Loucy (cell line): ENCODE measurements around the gene BTBD16.

Experiments used
- EZH2phosphoT487 ChIP-seq: fragments of 200-600 bp; IDR thresholded peaks from 2 replicates; pipeline ENCODE4 v1.6.1; 2018; ENCODE audit warnings: antibody characterized with exemption, mild to moderate bottlenecking, moderate library complexity, borderline replicate concordance
- TF ChIP-seq, protein P1 (sequence below): fragments of 200-600 bp; sonication (generic); conservative IDR thresholded peaks from 2 replicates; pipeline ENCODE4 v1.5.1; 2014; ENCODE audit warnings: mild to moderate bottlenecking, antibody characterized with exemption, low read length

DNA sequence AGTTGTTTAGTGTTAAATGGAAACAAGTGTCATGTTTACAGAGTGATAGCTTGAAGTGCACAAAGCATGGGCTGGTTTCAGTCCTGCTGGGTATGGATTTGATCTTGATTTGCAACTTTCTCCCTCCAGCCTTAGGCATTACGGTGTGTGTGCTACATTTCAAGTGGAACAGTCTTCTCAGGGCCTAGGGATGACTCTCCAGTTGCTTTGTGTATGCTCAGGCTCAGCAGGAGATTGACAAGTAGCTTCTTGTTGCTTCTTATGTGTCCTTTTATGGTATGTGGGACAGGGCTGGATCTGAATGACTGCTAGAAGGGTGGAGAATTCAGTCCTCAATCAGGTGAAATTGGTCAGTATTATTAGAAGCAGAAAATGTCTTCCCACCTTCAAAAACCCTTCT lies 52.1 kb downstream of the BTBD16 start:
- TF ChIP-seq, protein P1, sequence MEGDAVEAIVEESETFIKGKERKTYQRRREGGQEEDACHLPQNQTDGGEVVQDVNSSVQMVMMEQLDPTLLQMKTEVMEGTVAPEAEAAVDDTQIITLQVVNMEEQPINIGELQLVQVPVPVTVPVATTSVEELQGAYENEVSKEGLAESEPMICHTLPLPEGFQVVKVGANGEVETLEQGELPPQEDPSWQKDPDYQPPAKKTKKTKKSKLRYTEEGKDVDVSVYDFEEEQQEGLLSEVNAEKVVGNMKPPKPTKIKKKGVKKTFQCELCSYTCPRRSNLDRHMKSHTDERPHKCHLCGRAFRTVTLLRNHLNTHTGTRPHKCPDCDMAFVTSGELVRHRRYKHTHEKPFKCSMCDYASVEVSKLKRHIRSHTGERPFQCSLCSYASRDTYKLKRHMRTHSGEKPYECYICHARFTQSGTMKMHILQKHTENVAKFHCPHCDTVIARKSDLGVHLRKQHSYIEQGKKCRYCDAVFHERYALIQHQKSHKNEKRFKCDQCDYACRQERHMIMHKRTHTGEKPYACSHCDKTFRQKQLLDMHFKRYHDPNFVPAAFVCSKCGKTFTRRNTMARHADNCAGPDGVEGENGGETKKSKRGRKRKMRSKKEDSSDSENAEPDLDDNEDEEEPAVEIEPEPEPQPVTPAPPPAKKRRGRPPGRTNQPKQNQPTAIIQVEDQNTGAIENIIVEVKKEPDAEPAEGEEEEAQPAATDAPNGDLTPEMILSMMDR = no peak
- TF ChIP-seq EZH2phosphoT487 = no peak
